Astrocyte of the cerebellum (primary cell): Measurements from ENCODE around the gene AVEN.

Experiments used
- DNase-seq: peaks from one replicate; pipeline ENCODE4 v3.0.0-alpha.2; 2011; ENCODE audit warnings: low read depth
- H3K4me3 ChIP-seq: 2 replicates; pipeline ENCODE4 v1.5.1; 2011; ENCODE audit warnings: mild to moderate bottlenecking, low read depth, low read length, moderate library complexity
- in situ Hi-C: cut with HindIII; loops from 2 replicates; pipeline ENCODE4 v1.10.0; 2017; ENCODE audit warnings: low sequenced_read_pairs
- TF ChIP-seq, protein P1 (sequence below): IDR thresholded peaks from 2 replicates; pipeline ENCODE4 v1.5.1; 2012; ENCODE audit warnings: low read length, low read depth, moderate library complexity, mild to moderate bottlenecking; ENCODE audit errors: missing control alignments

The AVEN gene

DNA sequence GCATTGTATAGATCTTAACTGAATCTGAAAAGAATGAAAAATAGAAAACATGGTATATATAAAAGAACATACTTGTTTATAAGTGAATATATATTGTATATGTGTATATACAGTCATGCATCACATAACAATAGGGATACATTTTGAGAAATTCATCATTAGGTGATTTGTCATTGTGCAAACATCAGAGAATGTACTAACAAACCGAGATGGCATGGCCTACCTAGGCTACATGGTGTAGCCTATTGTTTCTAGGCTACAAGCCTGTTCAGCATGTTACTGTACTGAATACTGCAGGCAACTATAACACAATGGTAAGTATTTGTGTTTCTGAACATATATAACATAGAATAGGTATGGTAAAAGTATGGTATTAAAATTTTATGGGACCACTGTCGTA is 135.3 kb downstream of the AVEN start:
- no peak overlapping the region for H3K4me3 ChIP-seq
- TF ChIP-seq, protein P1, sequence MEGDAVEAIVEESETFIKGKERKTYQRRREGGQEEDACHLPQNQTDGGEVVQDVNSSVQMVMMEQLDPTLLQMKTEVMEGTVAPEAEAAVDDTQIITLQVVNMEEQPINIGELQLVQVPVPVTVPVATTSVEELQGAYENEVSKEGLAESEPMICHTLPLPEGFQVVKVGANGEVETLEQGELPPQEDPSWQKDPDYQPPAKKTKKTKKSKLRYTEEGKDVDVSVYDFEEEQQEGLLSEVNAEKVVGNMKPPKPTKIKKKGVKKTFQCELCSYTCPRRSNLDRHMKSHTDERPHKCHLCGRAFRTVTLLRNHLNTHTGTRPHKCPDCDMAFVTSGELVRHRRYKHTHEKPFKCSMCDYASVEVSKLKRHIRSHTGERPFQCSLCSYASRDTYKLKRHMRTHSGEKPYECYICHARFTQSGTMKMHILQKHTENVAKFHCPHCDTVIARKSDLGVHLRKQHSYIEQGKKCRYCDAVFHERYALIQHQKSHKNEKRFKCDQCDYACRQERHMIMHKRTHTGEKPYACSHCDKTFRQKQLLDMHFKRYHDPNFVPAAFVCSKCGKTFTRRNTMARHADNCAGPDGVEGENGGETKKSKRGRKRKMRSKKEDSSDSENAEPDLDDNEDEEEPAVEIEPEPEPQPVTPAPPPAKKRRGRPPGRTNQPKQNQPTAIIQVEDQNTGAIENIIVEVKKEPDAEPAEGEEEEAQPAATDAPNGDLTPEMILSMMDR = no peak
- no peak for DNase-seq
- in situ Hi-C loops = no loop called here

DNA sequence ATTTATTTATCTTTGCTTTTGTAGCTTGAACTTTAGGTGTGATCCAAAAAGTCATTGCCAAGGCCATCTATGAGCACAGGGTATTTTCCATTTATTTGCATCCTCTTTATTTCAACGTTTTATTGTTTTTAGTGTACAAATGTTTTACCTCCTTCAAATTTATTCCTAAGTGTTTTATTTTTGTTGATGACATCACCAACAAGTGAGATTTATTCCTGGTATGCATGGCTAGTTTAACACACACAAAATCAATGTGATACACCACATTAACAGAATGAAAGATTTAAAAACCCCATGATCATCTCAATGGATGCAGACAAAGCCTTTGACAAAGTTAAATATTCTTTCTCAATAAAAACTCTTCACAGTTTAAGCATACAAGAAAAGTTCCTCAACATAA is 137.0 kb downstream of the AVEN start:
- no peak for DNase-seq
- TF ChIP-seq, protein P1 = no peak
- H3K4me3 ChIP-seq = no peak overlapping the region
- in situ Hi-C loops = no loop called here

DNA sequence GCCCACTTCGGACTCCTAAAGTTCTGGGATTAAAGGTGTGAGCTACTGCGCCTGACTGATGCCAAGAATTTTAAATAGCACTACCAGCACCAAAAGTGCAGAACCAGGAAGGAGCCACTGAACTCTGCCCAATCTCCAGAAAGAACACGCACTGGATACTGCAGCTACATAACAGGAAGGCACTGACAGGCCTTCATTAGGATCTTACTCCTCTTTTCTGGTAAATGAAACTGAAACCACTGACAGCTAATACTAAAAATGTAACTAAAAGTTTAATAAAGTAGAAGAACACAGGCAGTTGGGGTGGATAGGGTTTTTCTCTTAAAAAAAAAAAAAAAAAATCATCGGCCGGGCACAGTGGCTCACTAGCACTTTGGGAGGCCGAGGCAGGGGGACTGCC is 144.8 kb downstream of the AVEN start:
- no peak overlapping the region for H3K4me3 ChIP-seq
- no peak for DNase-seq
- TF ChIP-seq, protein P1 = no peak
- in situ Hi-C loops = no loop called here

DNA sequence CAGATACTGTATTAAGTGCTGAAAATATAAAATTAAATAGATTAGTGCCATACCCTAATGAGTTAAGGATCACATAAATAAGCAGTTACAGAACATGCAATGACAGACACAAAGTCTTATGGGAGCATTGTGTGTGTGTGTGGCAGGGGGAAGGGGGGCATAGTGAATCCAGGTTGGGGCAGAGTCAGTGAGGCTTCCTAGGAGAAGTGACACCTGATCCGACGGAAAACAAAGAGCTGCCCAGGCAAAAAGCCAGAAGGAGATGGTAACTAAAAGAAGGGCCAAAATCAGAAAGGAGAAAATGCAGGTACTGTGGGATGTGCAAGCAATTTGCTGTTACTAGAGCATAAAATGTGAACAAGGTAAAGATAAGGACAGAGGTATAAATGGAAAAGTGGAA is 150.8 kb downstream of the AVEN start:
- no peak for DNase-seq
- in situ Hi-C loops = no loop called here
- TF ChIP-seq, protein P1 = no peak
- no peak overlapping the region for H3K4me3 ChIP-seq

DNA sequence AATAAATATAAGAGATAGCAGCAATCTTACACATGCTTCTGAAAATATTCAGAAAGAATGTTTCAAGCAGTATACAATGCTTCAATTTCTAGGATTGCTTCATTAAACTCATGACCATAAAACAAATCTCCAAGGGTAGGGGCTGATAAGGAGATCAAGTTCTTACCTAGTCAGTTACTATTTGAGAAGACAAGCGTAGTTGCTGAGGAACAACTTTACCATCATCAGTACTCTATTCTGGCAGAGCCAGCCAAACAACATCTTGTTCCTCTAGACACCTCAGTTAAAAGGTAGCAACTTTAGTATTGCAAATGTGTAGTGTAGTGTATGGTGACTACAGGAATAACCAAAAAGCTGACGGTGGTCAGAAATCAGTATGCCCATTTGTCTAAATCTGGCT is 156.1 kb downstream of the AVEN start:
- no peak for DNase-seq
- in situ Hi-C loops = no loop called here
- TF ChIP-seq, protein P1 = no peak

DNA sequence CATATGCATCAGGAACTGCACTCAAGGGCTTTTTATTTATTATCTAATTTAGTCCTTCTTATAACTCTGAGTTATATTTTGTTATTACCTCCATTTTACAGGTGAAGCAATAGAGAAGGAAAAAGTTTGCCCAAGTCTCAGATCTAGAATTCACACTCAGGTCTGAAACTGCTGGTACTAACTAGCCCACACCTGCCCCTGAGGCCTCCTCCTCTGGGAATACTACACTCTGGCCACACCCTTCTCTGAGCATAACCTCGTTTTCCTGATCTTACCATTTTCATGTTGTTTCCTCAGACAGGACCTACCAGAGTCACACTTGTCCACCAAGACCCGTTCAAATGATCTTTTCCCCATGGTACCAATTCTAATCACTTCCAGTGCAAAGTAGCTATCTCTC is 164.8 kb downstream of the AVEN start:
- no peak for DNase-seq
- in situ Hi-C loops = no loop called here
- no peak overlapping the region for H3K4me3 ChIP-seq
- TF ChIP-seq, protein P1 = no peak

More for the DNA sequence above, 156.1 kb downstream of the AVEN start:
- H3K4me3 ChIP-seq = no peak overlapping the region
